H1 (cell line): Measurements from ENCODE around the gene SNAP47. TPM values are rescaled to one million over a fixed set of nuclear protein-coding genes. Genes with fewer than 3 reads are reported as not detected.

Source experiments
- CTCF ChIA-PET: fragments of 300-600 bp; sonication (Branson Sonifier 250); formaldehyde crosslinking; loops from one replicate; lab custom pipeline; 2021; ENCODE audit not compliant: partially characterized antibody; lab: Charles Lee
- POLR2A ChIA-PET: fragments of 300-600 bp; sonication (Branson Sonifier 250); formaldehyde crosslinking; loops from one replicate; lab custom pipeline; 2021; ENCODE audit warnings: inconsistent platforms; ENCODE audit not compliant: partially characterized antibody; lab: Charles Lee
- DNase-seq, 2 experiments: peaks; one replicate each; pipeline versions ENCODE4 v3.0.0 to v3.0.0-alpha.2; 2010 to 2022; ENCODE audit warnings: low spot score in 2 of 2, low read depth in 1 of 2, mixed read lengths in 1 of 2
- FAIRE-seq: peaks from 2 replicates; lab custom pipeline; 2011; peaks lifted over from hg19 to GRCh38; lab: Jason Lieb, UNC
- H2AFZ ChIP-seq: 2 replicates; pipeline ENCODE4 v1.8.1; 2012; ENCODE audit warnings: low read length, inconsistent platforms
- H2AK5ac ChIP-seq: 2 replicates; pipeline ENCODE4 v1.6.1; 2013; ENCODE audit warnings: low read depth, low read length
- H2BK120ac ChIP-seq: replicated peaks from 2 replicates; pipeline ENCODE3; 2013; ENCODE audit warnings: low read depth, low read length, inconsistent platforms
- H2BK12ac ChIP-seq: 2 replicates; pipeline ENCODE4 v1.6.1; 2013; ENCODE audit warnings: low read depth, low read length
- H2BK15ac ChIP-seq: 2 replicates; pipeline ENCODE4 v1.6.1; 2013; ENCODE audit warnings: low read length
- H2BK20ac ChIP-seq: 2 replicates; pipeline ENCODE4 v1.6.1; 2013; ENCODE audit warnings: low read length
- H2BK5ac ChIP-seq: 2 replicates; pipeline ENCODE4 v1.6.1; 2013; ENCODE audit warnings: low read depth, low read length
- H3K14ac ChIP-seq: 2 replicates; pipeline ENCODE4 v1.6.1; 2013; ENCODE audit warnings: inconsistent platforms; ENCODE audit not compliant: insufficient read length
- H3K18ac ChIP-seq: 2 replicates; pipeline ENCODE4 v1.6.1; 2013; ENCODE audit warnings: low read length; ENCODE audit errors: extremely low read depth
- H3K23ac ChIP-seq: 2 replicates; pipeline ENCODE4 v1.6.1; 2013; ENCODE audit warnings: inconsistent platforms; ENCODE audit not compliant: insufficient read length
- H3K23me2 ChIP-seq: 2 replicates; pipeline ENCODE4 v1.6.1; 2013; ENCODE audit warnings: low read depth, low read length
- H3K27ac ChIP-seq: 2 replicates; pipeline ENCODE4 v1.6.1; 2011; ENCODE audit warnings: low read depth, low read length, inconsistent platforms
- H3K27me3 ChIP-seq, 4 experiments: replicated peaks in 1 of 4; 1 replicate in 1 of 4; 2 replicates in 3 of 4; pipeline versions ENCODE4 v1.6.1 to v1.8.1; 2011 to 2013; ENCODE audit warnings: low read length in 3 of 4, mild to moderate bottlenecking in 3 of 4, inconsistent platforms in 2 of 4, mixed read lengths in 2 of 4, moderate library complexity in 1 of 4; ENCODE audit not compliant: control insufficient read depth in 3 of 4, insufficient read depth in 3 of 4; ENCODE audit errors: extremely low read depth in 1 of 4
- H3K36me3 ChIP-seq, 4 experiments: 2 replicates each; pipeline versions ENCODE4 v1.6.1 to v1.8.1; 2011 to 2013; ENCODE audit warnings: mild to moderate bottlenecking in 4 of 4, low read length in 3 of 4, moderate library complexity in 2 of 4, control low read depth in 1 of 4, inconsistent platforms in 1 of 4; ENCODE audit not compliant: insufficient read depth in 4 of 4, control insufficient read depth in 2 of 4
- H3K4ac ChIP-seq: replicated peaks from 2 replicates; pipeline ENCODE3; 2013; ENCODE audit warnings: low read length, low read depth, mixed read lengths, inconsistent platforms; ENCODE audit not compliant: insufficient read length
- H3K4me1 ChIP-seq, 4 experiments: replicated peaks in 1 of 4; 1 replicate in 1 of 4; 2 replicates in 3 of 4; pipeline versions ENCODE4 v1.6.1 to v1.8.1; 2011 to 2013; ENCODE audit warnings: low read length in 3 of 4, inconsistent platforms in 2 of 4, mixed read lengths in 1 of 4; ENCODE audit not compliant: insufficient read depth in 4 of 4, control insufficient read depth in 3 of 4
- H3K4me2 ChIP-seq, 2 experiments: 2 replicates each; pipeline versions ENCODE4 v1.6.1 to v1.8.1; 2011 to 2013; ENCODE audit warnings: low read depth in 2 of 2, low read length in 2 of 2, control low read depth in 1 of 2, inconsistent platforms in 1 of 2, mild to moderate bottlenecking in 1 of 2; ENCODE audit not compliant: insufficient read depth in 1 of 2
- H3K4me3 ChIP-seq, 4 experiments: fragments of 200-600, 300-600 bp in 1 of 4; sonication (generic), shearing (Covaris generic), sonication (Bioruptor Twin) in 1 of 4; 2 replicates each; pipeline versions ENCODE4 v1.5.1 to v1.8.1; 2011 to 2016; ENCODE audit warnings: low read length in 4 of 4, low read depth in 3 of 4, control low read depth in 2 of 4, inconsistent platforms in 2 of 4, mild to moderate bottlenecking in 2 of 4, mixed read lengths in 1 of 4, moderate library complexity in 1 of 4; ENCODE audit not compliant: insufficient read depth in 2 of 4; ENCODE audit errors: extremely low read depth in 1 of 4
- H3K56ac ChIP-seq: replicated peaks from 2 replicates; pipeline ENCODE3; 2013; ENCODE audit warnings: low read depth, mild to moderate bottlenecking, mixed read lengths, low read length, inconsistent platforms; ENCODE audit not compliant: insufficient read length
- H3K79me1 ChIP-seq: 2 replicates; pipeline ENCODE4 v1.6.1; 2013; ENCODE audit warnings: low read depth, low read length, control low read depth
- H3K79me2 ChIP-seq, 2 experiments: 2 replicates each; pipeline versions ENCODE4 v1.6.1 to v1.8.1; 2012 to 2013; ENCODE audit warnings: low read length in 2 of 2, mild to moderate bottlenecking in 2 of 2, inconsistent platforms in 1 of 2; ENCODE audit not compliant: insufficient read depth in 2 of 2, control insufficient read depth in 1 of 2
- H3K9ac ChIP-seq, 4 experiments: replicated peaks in 1 of 4; 1 replicate in 1 of 4; 2 replicates in 3 of 4; pipeline versions ENCODE4 v1.6.1 to v1.8.1; 2011 to 2013; ENCODE audit warnings: low read depth in 3 of 4, low read length in 3 of 4, control low read depth in 2 of 4, mild to moderate bottlenecking in 2 of 4, moderate library complexity in 2 of 4, inconsistent platforms in 1 of 4; ENCODE audit errors: extremely low read depth in 1 of 4
- H3K9me3 ChIP-seq, 2 experiments: 2 replicates each; pipeline versions ENCODE4 v1.6.1 to v1.8.1; 2012 to 2013; ENCODE audit warnings: mild to moderate bottlenecking in 2 of 2, moderate library complexity in 2 of 2, control low read depth in 1 of 2, inconsistent platforms in 1 of 2, low read depth in 1 of 2, low read length in 1 of 2, mixed read lengths in 1 of 2; ENCODE audit not compliant: insufficient read depth in 2 of 2
- H4K20me1 ChIP-seq, 2 experiments: replicated peaks in 1 of 2; 2 replicates each; pipeline versions ENCODE3 to v1.8.1; 2011 to 2013; ENCODE audit warnings: inconsistent platforms in 2 of 2, low read length in 2 of 2, mild to moderate bottlenecking in 1 of 2; ENCODE audit not compliant: insufficient read depth in 2 of 2, control insufficient read depth in 1 of 2
- H4K5ac ChIP-seq: 2 replicates; pipeline ENCODE4 v1.6.1; 2013; ENCODE audit warnings: low read length, low read depth, mixed read lengths, inconsistent platforms; ENCODE audit not compliant: insufficient read length
- H4K8ac ChIP-seq: 2 replicates; pipeline ENCODE4 v1.8.0; 2013; ENCODE audit warnings: mild to moderate bottlenecking, moderate library complexity, low read length, inconsistent platforms; ENCODE audit not compliant: insufficient read depth; ENCODE audit errors: extremely low read depth
- H4K91ac ChIP-seq: replicated peaks from 2 replicates; pipeline ENCODE3; 2013; ENCODE audit warnings: low read length, mixed read lengths, inconsistent platforms; ENCODE audit not compliant: insufficient read length
- CBX8 ChIP-seq: fragments of 300-800, 300-1000 bp; sonication (generic); IDR thresholded peaks from 2 replicates; pipeline ENCODE4 v1.7.1; 2016; ENCODE audit warnings: low read depth, low read length, borderline replicate concordance
- CHD2 ChIP-seq: IDR thresholded peaks from 2 replicates; pipeline ENCODE4 v1.6.1; 2012; ENCODE audit warnings: low read length, improper control_type of control experiment
- NANOG ChIP-seq: IDR thresholded peaks from 2 replicates; pipeline ENCODE4 v1.6.1; 2011; ENCODE audit warnings: low read length, low read depth, mild to moderate bottlenecking, inconsistent platforms; ENCODE audit not compliant: insufficient read depth, poor library complexity, severe bottlenecking
- NRF1 ChIP-seq: IDR thresholded peaks from 2 replicates; pipeline ENCODE4 v1.6.1; 2011; ENCODE audit warnings: mild to moderate bottlenecking, low read depth, low read length, improper control_type of control experiment
- RNF2 ChIP-seq: fragments of 200-900, 300-1000 bp; sonication (generic); IDR thresholded peaks from 2 replicates; pipeline ENCODE4 v1.7.1; 2016; ENCODE audit warnings: borderline replicate concordance, low read depth, mild to moderate bottlenecking, antibody characterized with exemption, low read length; ENCODE audit not compliant: poor library complexity, severe bottlenecking; ENCODE audit errors: missing control alignments
- SP1 ChIP-seq: IDR thresholded peaks from 2 replicates; pipeline ENCODE4 v1.6.1; 2011; ENCODE audit warnings: low read depth, low read length
- TAF7 ChIP-seq: optimal IDR thresholded peaks from 2 replicates; pipeline ENCODE3; 2011; ENCODE audit warnings: low read depth, mild to moderate bottlenecking, inconsistent platforms, low read length, moderate library complexity, borderline replicate concordance
- ZNF274 ChIP-seq: IDR thresholded peaks from 2 replicates; pipeline ENCODE4 v1.7.0; 2012; ENCODE audit warnings: low read length, borderline replicate concordance; ENCODE audit errors: extremely low read depth
- WGBS, 2 experiments: shearing (Covaris generic) in 1 of 2; methylation state at CpG; one replicate each; pipeline versions ENCODE4 v1.1.6 to v1.1.7; 2013 to 2015; ENCODE audit warnings: low lambda C conversion rate in 2 of 2, mixed read lengths in 2 of 2, inconsistent platforms in 1 of 2, low coverage in 1 of 2, missing lambda C conversion rate in 1 of 2; ENCODE audit not compliant: insufficient replicate concordance in 2 of 2, insufficient coverage in 1 of 2, insufficient read length in 1 of 2; ENCODE audit errors: extremely low coverage in 1 of 2, missing lambda C conversion rate in 1 of 2; 5-methylcytosine and 5-hydroxymethylcytosine counted together
- polyA plus RNA-seq, 7 experiments: library from polyadenylated mRNA; depleted of rRNA in 3 of 7; stranded (reverse) in 5 of 7; unstranded in 2 of 7; fragments of >200 nt in 5 of 7; fragments of 200-250 nt in 2 of 7; gene quantifications; 1 replicate in 5 of 7; 2 replicates in 1 of 7; 4 replicates in 1 of 7; pipeline versions ENCODE4 v1.2.1 to v1.2.3, GENCODE V29; 2011 to 2013; ENCODE audit warnings: missing spikeins in 2 of 7, mixed read lengths in 2 of 7
- total RNA-seq: library from RNA; stranded (reverse); fragmentation: NEBNext Ultra II Directional; extraction: Animal tissue kit (Norgen Biotek cat#: 25700); gene quantifications from 2 replicates; pipeline ENCODE4 v1.2.1, GENCODE V29; 2021
- TF ChIP-seq, protein P1 (sequence below): IDR thresholded peaks from 2 replicates; pipeline ENCODE4 v1.6.1; 2012; ENCODE audit warnings: low read length, inconsistent platforms

SNAP47 gene
- total and polyA plus RNA-seq, 2 of the 8 experiments (the other 6 are each of a cell fraction or from before 2014, with no cell fraction given) = 37.6 to 42.2 TPM

- H4K20me1 ChIP-seq = peaks cover 3 to 29% of the 10 kb centered on the region in 2 experiments
- H3K9ac ChIP-seq = no peak overlapping the region; a peak in 1 of 7 replicates
Measured at GRCh38 chr1:227732586-227733308, 2.5 kb upstream of the SNAP47 start.

More at GRCh38 chr1:227732586-227733308, 2.5 kb upstream of the SNAP47 start:
- no peak overlapping the region for H2BK120ac ChIP-seq
- peaks cover 22% of the 10 kb centered on the region for H3K79me1 ChIP-seq
- H3K23ac ChIP-seq = no peak overlapping the region
- CTCF ChIA-PET = interaction anchor here (1.1 to 1.9 kb wide), 4 partner anchors 8 to 33 kb away, joined by 3 to 6 read pairs (median 3); no protein-coding TSS in a partner anchor
- H3K27ac ChIP-seq = no peak overlapping the region
- TF ChIP-seq NRF1 (no peak), ZNF274 (no peak), SP1 (no peak), CBX8 (no peak), NANOG (no peak), TAF7 (no peak), RNF2 (no peak), CHD2 (no peak)
- TF ChIP-seq, protein P1, sequence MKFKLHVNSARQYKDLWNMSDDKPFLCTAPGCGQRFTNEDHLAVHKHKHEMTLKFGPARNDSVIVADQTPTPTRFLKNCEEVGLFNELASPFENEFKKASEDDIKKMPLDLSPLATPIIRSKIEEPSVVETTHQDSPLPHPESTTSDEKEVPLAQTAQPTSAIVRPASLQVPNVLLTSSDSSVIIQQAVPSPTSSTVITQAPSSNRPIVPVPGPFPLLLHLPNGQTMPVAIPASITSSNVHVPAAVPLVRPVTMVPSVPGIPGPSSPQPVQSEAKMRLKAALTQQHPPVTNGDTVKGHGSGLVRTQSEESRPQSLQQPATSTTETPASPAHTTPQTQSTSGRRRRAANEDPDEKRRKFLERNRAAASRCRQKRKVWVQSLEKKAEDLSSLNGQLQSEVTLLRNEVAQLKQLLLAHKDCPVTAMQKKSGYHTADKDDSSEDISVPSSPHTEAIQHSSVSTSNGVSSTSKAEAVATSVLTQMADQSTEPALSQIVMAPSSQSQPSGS = no peak
- TF ChIP-seq, all 59 proteins: peak for 0
- Histone ChIP-seq H3K18ac (no peak overlapping the region), H4K8ac (no peak overlapping the region), H2BK15ac (no peak overlapping the region), H2BK12ac (no peak overlapping the region), H3K9me3 (no peaks in the 10 kb centered on the region), H4K5ac (no peak overlapping the region), H2AK5ac (no peak overlapping the region), H2BK5ac (no peak overlapping the region), H2AFZ (no peak overlapping the region), H3K4me2 (no peak overlapping the region), H3K23me2 (peaks cover 13% of the 10 kb centered on the region), H3K79me2 (peaks cover 6 to 35% of the 10 kb centered on the region in 2 experiments; a peak in 3 of 4 replicates), H3K4me1 (peaks cover 0 to 20% (median 15%) of the 10 kb centered on the region in 4 experiments; a peak in 6 of 7 replicates), H3K27me3 (no peaks in the 10 kb centered on the region), H2BK20ac (no peak overlapping the region), H3K36me3 (peaks cover 6 to 23% (median 11%) of the 10 kb centered on the region in 4 experiments; a peak in 6 of 8 replicates), H3K4ac (no peak overlapping the region), H3K4me3 (no peak overlapping the region), H3K14ac (no peak overlapping the region), H3K56ac (no peak overlapping the region), H4K91ac (no peak overlapping the region)
- no peak for DNase-seq
- no peak for FAIRE-seq
- WGBS, 2 experiments = 91% methylated on average over 18 of the region's 18 CpGs; no CpG with 5 or more reads in 1 of the 2 experiments
- POLR2A ChIA-PET = interaction anchor here (1.0 to 1.6 kb wide), 3 partner anchors 33 to 221 kb away, joined by 3 read pairs; no protein-coding TSS in a partner anchor
